ENCODE measurements around the gene DNAAF1.

DNA sequence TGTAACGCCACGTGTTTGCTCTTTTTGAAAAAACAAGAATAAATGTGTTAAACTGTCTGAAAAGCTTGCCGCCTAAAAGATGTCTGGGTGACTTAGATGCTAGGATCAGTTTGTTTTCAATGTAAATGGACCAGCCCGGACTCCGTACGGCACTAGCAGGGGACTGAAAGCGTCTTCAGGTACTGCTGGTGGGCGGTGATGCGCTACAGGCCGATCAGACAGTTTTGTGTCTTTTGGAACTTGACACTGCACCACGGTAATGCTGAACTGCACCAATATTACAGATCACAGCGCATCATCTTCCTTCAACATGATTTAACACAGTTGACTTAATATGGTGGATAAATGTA lies 27.6 kb upstream of the DNAAF1 start:
- no peak for TF ChIP-seq POLR2A (IDR thresholded peaks at IDR 0.05; ENCODE audit: low read depth, low read length)
- no peak for TF ChIP-seq POLR2AphosphoS5 (IDR thresholded peaks at IDR 0.05; ENCODE audit: low read depth, low read length)
- TF ChIP-seq TAF1 (IDR thresholded peaks at IDR 0.05; ENCODE audit: borderline replicate concordance, low read depth, low read length), result no peak

All from GM12892 (cell line).